SKM-1 treated with dmso at 0.1 percent for 144 hours (cell line): ENCODE data around the gene SLC22A23.

Experiments used
- DNase-seq: peaks from one replicate; lab custom pipeline; 2025; ENCODE audit not compliant: unreplicated experiment; lab: John Stamatoyannopoulos, UW

SLC22A23 gene

GRCh38 chr6:3473773-3474172 is 16.9 kb upstream of the SLC22A23 start:
- DNase-seq, result no peak

DNA sequence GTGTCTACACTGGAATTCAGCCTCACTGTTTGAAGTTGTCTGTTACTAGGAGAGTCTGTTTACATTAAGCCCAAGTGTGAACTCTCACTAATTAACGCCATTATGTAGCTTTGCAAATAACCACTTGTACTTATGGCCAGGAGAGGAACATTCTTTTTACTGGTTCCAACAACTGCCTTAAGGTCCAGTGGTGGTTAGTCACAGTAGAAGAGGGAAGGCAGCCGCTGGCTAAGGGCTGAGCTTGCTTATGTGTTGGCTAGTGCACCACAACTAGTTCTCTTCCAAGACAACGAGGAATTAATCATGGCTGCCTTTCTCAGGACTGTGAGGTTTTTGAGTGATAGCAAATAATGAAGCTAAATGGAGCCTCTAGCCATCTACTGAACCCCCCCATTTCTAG is 14.9 kb upstream of the SLC22A23 start:
- no peak for DNase-seq

- no peak for DNase-seq
These were observed 14.4 kb upstream of the SLC22A23 start for GRCh38 chr6:3471286-3471685.

- DNase-seq, result no peak
These were observed 11.7 kb upstream of the SLC22A23 start for GRCh38 chr6:3468585-3468984.

DNA sequence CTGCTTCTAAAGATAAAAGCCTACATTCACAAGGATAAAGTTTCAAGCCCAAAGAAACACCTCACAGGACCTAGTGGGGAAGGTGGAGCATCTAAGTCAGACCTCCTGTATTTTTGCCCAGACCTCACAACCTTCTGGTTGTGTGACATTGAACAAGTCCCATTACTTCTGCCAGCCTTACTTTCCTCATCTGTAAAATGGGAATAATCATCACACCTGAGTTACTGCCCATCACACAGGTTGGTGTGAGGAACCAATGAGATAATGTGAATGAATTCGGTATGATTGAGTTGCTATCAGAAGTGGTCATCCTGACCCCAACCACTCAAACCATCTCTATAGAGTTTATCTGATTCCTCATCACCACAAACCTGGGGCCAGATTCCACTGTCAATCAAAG is 11.1 kb upstream of the SLC22A23 start:
- no peak for DNase-seq

GRCh38 chr6:3466488-3467219 is 9.8 kb upstream of the SLC22A23 start:
- DNase-seq, result no peak

GRCh38 chr6:3460253-3460652 is 3.4 kb upstream of the SLC22A23 start:
- DNase-seq, result no peak

- no peak for DNase-seq
These were observed 2.0 kb upstream of the SLC22A23 start for GRCh38 chr6:3458706-3459421.

DNA sequence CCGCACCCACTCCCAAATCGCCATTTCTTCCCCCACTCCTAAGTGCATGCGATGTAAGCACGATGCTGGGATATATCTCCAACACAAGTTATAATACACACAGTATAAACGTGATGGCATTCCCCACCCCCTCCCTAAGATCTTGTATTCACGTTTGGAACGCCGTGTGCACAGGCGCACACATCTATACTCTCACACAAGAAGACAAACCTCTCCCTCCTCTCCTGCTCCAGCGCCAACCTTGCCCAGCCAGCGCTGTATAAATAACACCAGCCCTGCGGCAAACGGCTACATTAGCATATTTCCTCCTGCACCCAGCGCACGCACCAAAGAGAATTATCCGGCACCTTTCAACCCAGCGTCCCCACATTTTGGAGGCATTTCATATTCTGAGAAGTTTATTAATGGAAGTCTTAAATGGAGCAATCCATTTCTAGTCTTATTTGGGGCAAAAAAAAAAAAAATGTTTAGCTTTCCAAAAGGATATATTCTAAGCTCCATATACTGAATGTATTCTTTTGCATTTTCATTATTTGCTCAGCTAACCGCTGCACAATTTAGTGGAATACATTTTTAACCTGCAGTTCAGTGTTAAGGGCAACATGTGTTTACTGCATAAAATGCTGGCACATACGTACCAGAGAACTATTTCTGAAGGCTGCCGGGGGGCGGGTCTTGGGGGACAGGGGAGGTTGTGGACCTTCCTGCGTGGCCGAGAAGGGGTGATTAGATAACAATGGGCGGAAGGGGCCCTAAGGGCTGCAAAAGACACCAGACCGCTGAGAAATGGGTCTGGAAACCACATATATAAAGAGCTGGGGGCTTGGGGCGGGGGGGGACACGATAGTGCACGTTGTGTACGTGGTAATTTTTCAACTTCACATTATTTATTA is 1.1 kb upstream of the SLC22A23 start:
- no peak for DNase-seq

DNA sequence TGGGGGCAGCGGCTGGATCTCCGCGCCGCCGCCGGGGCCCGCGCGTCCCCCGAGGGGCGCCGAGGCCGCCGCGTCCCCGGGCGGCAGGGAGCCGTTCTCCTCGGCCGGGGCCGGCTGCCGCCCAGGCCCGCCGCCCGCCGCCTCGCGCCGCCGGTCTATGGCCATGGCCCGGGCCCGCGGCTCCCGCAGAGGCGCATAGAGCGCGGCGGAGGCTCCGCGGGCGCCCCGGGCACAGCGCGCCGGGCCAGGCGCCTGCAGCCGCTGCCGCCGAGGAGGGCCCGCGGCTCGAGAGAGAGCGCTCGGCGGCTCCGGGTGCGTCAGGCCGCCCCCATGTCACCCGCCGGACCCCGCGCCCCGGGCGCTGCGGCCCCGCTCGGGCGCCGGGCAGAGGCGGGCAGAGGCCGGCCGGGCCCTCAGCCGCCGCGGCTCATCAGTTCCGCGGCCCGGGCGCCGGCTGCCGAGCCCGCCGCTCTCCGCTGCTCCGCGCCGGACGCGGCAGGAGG is 404 bp downstream of the SLC22A23 start:
- no peak for DNase-seq

DNA sequence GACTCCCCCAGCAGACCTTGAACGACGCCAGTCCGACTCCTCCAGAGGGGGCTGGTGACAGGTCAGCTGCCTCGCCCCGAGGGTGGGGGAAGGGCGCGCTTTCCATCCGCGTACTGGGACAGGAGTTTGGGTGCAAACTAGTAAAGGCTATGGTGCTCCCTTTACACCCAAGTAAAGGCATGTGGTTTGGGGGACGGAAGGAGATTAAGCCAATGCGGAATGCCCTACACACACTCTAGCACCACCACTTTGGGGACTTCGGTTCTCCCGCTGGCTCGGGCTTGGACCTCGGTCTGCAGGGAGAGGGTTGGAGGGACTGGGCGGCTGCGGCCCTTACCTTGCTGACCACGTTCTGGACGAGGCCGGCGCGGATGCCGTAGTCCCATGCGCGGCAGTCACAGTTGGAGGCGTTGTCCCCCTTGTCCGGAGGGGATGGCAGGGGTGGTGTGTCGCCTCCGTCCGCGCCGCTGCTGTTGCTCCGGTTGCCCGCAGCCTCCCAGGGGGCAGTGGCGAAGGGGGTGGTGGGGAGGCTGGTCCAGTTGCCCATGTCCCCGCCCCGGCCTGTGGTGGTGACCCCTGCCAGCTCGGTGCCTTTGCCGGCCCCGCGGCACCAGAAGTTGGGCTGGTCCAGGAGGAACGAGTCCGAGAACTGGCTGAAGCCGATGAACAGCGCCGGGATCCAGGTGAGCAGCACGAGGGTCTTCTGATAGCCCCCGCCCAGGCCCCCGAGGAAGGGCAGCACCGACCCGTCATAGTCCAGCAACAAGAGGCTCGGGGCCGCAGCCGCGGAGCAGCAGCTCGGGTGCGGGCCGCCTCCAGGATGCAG is 1.1 kb downstream of the SLC22A23 start:
- no peak for DNase-seq

- DNase-seq, result no peak
These were observed 1.7 kb downstream of the SLC22A23 start for GRCh38 chr6:3455147-3455568.

- DNase-seq, result no peak
These were observed 2.4 kb downstream of the SLC22A23 start for GRCh38 chr6:3454273-3455010.

DNA sequence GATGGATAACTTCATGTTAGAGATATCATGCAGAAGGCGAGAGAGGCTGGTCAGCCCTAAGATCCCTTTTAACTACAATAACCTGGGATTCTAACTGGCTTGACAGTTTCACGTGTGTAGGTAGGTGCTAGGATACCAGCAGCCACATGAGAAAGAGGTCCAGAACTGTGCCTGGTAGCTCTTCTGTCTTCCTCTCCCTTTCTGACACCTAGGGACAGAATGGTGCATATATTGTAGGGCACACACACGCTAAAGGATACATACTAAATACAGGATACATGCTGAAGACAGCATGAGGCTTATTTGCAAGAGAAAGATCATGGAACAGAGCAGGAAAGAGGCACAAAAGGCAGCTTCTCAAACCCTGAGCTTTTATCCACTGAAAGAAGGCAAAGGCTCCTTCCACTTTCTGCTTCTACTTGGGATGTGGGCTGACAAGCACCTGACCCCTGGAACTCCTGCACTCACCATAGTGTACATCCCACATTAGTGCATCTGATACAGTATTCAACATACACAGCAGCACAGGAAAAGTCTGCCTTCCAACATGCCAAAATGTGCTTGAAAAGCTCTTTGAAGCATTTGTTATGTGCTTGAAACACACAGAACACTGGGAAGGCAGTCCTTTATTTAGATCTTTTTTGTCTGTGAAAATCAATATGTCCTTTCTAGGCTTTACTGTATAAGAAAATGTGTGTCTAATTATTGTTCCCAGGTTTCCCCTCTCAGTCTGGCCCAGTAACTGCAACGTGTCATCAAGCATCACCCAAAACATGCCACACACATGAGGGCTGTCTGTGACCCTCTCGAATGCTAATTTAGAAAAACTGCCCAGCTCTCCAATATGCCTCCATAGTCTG is 3.2 kb downstream of the SLC22A23 start:
- DNase-seq, result no peak

DNA sequence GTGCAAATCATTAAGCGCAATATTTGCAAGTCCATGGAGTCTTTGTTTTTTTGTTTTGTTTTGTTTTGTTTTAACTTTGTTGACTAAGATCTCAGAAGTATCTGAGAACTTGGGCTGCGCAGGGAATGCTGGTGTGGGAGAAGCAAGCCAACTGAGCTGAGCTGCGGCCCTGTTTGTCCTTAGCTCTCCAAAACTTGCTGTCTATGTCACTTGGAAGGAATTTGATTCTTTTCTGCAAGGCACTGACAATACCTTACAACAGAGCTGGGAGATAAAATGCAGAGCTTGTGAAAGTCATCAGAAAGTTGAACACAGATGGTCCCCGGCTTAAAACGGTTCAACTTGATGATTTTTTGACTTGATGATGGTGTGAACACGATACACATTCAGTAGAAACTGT is 5.4 kb downstream of the SLC22A23 start:
- no peak for DNase-seq

GRCh38 chr6:3450888-3451287 is 6.0 kb downstream of the SLC22A23 start:
- DNase-seq, result no peak

GRCh38 chr6:3449750-3450305 is 7.0 kb downstream of the SLC22A23 start:
- no peak for DNase-seq

DNA sequence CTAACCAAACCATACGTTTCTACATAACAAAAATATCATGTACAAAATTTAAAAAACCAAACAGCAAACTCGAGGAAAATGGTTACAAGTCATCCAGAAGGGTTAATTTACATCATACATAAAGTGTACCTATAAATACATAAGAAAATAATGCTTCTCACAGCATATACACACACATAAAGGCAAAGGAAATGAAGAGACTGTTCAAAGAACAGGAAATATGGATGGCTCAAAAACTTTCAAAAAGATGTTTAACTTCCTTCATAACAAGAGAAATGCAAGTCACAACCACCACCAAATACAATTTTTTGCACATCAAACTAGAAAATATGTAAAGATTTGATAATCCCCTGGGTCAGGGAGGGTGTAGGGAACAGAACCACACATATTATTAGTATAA is 7.5 kb downstream of the SLC22A23 start:
- no peak for DNase-seq

- no peak for DNase-seq
These were observed 9.8 kb downstream of the SLC22A23 start for GRCh38 chr6:3447005-3447404.
